Endothelial cell of umbilical vein (primary cell): ENCODE data around the gene MACROH2A1. TPM values are rescaled to one million over a fixed set of nuclear protein-coding genes. Genes with fewer than 3 reads are reported as not detected.

Source experiments
- BruUV-seq: library from RNA; stranded (reverse); fragments of 400-500 nt; replicated peaks from 2 replicates; lab custom pipeline; 2021; lab: Mats Ljungman, UMichigan
- CTCF ChIA-PET: fragments of 300-600, 350-600 bp; sonication (Branson Sonifier 250); formaldehyde crosslinking; loops from one replicate; lab custom pipeline; 2021; ENCODE audit warnings: antibody characterized with exemption, inconsistent platforms; lab: Charles Lee
- POLR2A ChIA-PET: fragments of 300-600, 350-600 bp; sonication (Branson Sonifier 250); formaldehyde crosslinking; loops from one replicate; lab custom pipeline; 2021; ENCODE audit warnings: antibody characterized with exemption, inconsistent platforms; lab: Charles Lee
- DNase-seq: peaks from one replicate; pipeline ENCODE4 v3.0.0-alpha.2; 2011; ENCODE audit warnings: low read depth, low spot score
- FAIRE-seq: peaks from 2 replicates; lab custom pipeline; 2011; peaks lifted over from hg19 to GRCh38; lab: Jason Lieb, UNC
- H2AFZ ChIP-seq: 2 replicates; pipeline ENCODE4 v1.6.0; 2012; ENCODE audit warnings: low read depth, low read length, control low read depth, inconsistent platforms
- H3K27ac ChIP-seq: 2 replicates; pipeline ENCODE4 v1.5.1; 2011; ENCODE audit warnings: low read depth, mild to moderate bottlenecking, control low read depth, low read length, moderate library complexity; ENCODE audit not compliant: insufficient read depth
- H3K27me3 ChIP-seq, 2 experiments: 2 replicates each; pipeline versions ENCODE4 v1.6.0 to v1.6.1; 2011; ENCODE audit warnings: low read length in 2 of 2, mixed read lengths in 1 of 2; ENCODE audit not compliant: control insufficient read depth in 2 of 2, insufficient read depth in 2 of 2
- H3K36me3 ChIP-seq, 2 experiments: 2 replicates in 1 of 2; 3 replicates in 1 of 2; pipeline ENCODE4 v1.5.1; 2011; ENCODE audit warnings: low read length in 2 of 2, mild to moderate bottlenecking in 1 of 2, moderate library complexity in 1 of 2; ENCODE audit not compliant: control insufficient read depth in 2 of 2, insufficient read depth in 2 of 2; ENCODE audit errors: extremely low read depth in 1 of 2
- H3K4me1 ChIP-seq: 3 replicates; pipeline ENCODE4 v1.5.1; 2011; ENCODE audit warnings: mild to moderate bottlenecking, low read length; ENCODE audit not compliant: control insufficient read depth, insufficient read depth; ENCODE audit errors: extremely low read depth
- H3K4me2 ChIP-seq: 2 replicates; pipeline ENCODE4 v1.6.1; 2011; ENCODE audit warnings: low read length, control low read depth, mixed read lengths; ENCODE audit not compliant: insufficient read depth
- H3K4me3 ChIP-seq, 3 experiments: fragments of 200-600 bp in 1 of 3; sonication (generic), shearing (Covaris generic) in 1 of 3; replicated peaks in 1 of 3; 2 replicates each; pipeline ENCODE4 v1.5.1; 2011 to 2016; ENCODE audit warnings: control low read depth in 3 of 3, low read length in 3 of 3, mild to moderate bottlenecking in 2 of 3, inconsistent platforms in 1 of 3, low read depth in 1 of 3, moderate library complexity in 1 of 3; ENCODE audit not compliant: insufficient read depth in 1 of 3
- H3K79me2 ChIP-seq: 2 replicates; pipeline ENCODE4 v1.6.0; 2012; ENCODE audit warnings: low read length, inconsistent platforms; ENCODE audit not compliant: control insufficient read depth, insufficient read depth
- H3K9ac ChIP-seq: replicated peaks from 2 replicates; pipeline ENCODE3; 2011; ENCODE audit warnings: low read length, control low read depth; ENCODE audit not compliant: insufficient read depth; ENCODE audit errors: extremely low read depth
- H3K9me1 ChIP-seq: replicated peaks from 3 replicates; pipeline ENCODE4 v1.6.0; 2011; ENCODE audit warnings: mild to moderate bottlenecking, low read length; ENCODE audit not compliant: control insufficient read depth, insufficient read depth; ENCODE audit errors: extremely low read depth
- H3K9me3 ChIP-seq: replicated peaks from 2 replicates; pipeline ENCODE4 v1.5.1; 2012; ENCODE audit warnings: low read length, inconsistent platforms; ENCODE audit not compliant: control insufficient read depth, insufficient read depth
- H4K20me1 ChIP-seq: replicated peaks from 2 replicates; pipeline ENCODE3; 2011; ENCODE audit warnings: mild to moderate bottlenecking, low read length; ENCODE audit not compliant: control insufficient read depth, insufficient read depth; ENCODE audit errors: extremely low read depth
- EZH2 ChIP-seq: IDR thresholded peaks from 2 replicates; pipeline ENCODE4 v1.6.1; 2012; ENCODE audit warnings: borderline replicate concordance, low read depth, mild to moderate bottlenecking, moderate library complexity, low read length, inconsistent platforms; ENCODE audit not compliant: severe bottlenecking
- FOS ChIP-seq: IDR thresholded peaks from 2 replicates; pipeline ENCODE4 v1.6.1; 2011; ENCODE audit warnings: mild to moderate bottlenecking, low read length, moderate library complexity, borderline replicate concordance; ENCODE audit not compliant: insufficient read depth
- GATA2 ChIP-seq: IDR thresholded peaks from 2 replicates; pipeline ENCODE4 v1.7.0; 2011; ENCODE audit warnings: low read depth, mild to moderate bottlenecking, moderate library complexity, mixed read lengths, low read length; ENCODE audit not compliant: insufficient read length, insufficient read depth
- JUN ChIP-seq: IDR thresholded peaks from 2 replicates; pipeline ENCODE4 v1.6.1; 2011; ENCODE audit warnings: borderline replicate concordance, low read depth; ENCODE audit not compliant: insufficient read length, insufficient read depth
- MAX ChIP-seq: IDR thresholded peaks from 2 replicates; pipeline ENCODE4 v1.6.1; 2011; ENCODE audit not compliant: insufficient read depth, insufficient read length
- MYC ChIP-seq: IDR thresholded peaks from one replicate; pipeline ENCODE4 v1.6.1; 2011; ENCODE audit warnings: mild to moderate bottlenecking, low read depth, low read length
- POLR2A ChIP-seq: IDR thresholded peaks from 2 replicates; pipeline ENCODE4 v1.6.1; 2012; ENCODE audit warnings: low read depth, mild to moderate bottlenecking, control low read depth, low read length
- POLR2AphosphoS5 ChIP-seq: IDR thresholded peaks from 2 replicates; pipeline ENCODE4 v1.6.1; 2012; ENCODE audit warnings: low read depth, mild to moderate bottlenecking, control low read depth, low read length, moderate library complexity; ENCODE audit not compliant: insufficient read depth
- dilution Hi-C: fragments of 300-500 bp; cut with MboI; formaldehyde crosslinking; loops from one replicate; pipeline ENCODE4 v1.15.0; 2019; ENCODE audit warnings: low sequenced_read_pairs; ENCODE audit not compliant: extremely low pct_ligation_motif_present
- intact Hi-C: fragments of 100-400 bp; cut with micrococcal nuclease; formaldehyde crosslinking; loops from one replicate; pipeline ENCODE4 v1.10.0; 2022
- polyA plus RNA-seq, 4 experiments: library from polyadenylated mRNA; depleted of rRNA in 3 of 4; stranded (reverse) in 3 of 4; unstranded in 1 of 4; fragments of >200 nt; gene quantifications; 2 replicates each; pipeline versions ENCODE4 v1.2.1 to v1.2.3, GENCODE V29; 2011 to 2012; ENCODE audit warnings: missing spikeins in 1 of 4
- total RNA-seq: library from RNA; stranded (reverse); gene quantifications from 2 replicates; pipeline ENCODE4 v1.2.3, GENCODE V29; 2021
- TF ChIP-seq, protein P1 (sequence below), 2 donors: IDR thresholded peaks; 1 replicate in 1 of 2; 2 replicates in 1 of 2; pipeline ENCODE4 v1.5.1; 2011; ENCODE audit warnings: low read length in 2 of 2, mild to moderate bottlenecking in 2 of 2, moderate library complexity in 2 of 2, control low read depth in 1 of 2, inconsistent platforms in 1 of 2, low read depth in 1 of 2; ENCODE audit not compliant: insufficient read depth in 1 of 2; ENCODE audit errors: extremely low read depth in 1 of 2

Gene MACROH2A1
- total and polyA plus RNA-seq, 2 donors (not counting 3 experiments of a cell fraction or from before 2014, with no cell fraction given), result 89.3 to 147 TPM

- peaks cover 10 to 23% of the 10 kb centered on the region in 2 experiments for H3K27me3 ChIP-seq
- BruUV-seq, result no TSS peak
- no peak overlapping the region for H3K4me2 ChIP-seq
- H3K4me3 ChIP-seq, result no peak overlapping the region
- H3K9ac ChIP-seq, result no peak overlapping the region
- H3K9me1 ChIP-seq, result no peaks in the 10 kb centered on the region
- H3K9me3 ChIP-seq, result no peaks in the 10 kb centered on the region
- dilution Hi-C loops (no loop called here), intact Hi-C loops (no loop called here)
- H3K4me1 ChIP-seq, result no peaks in the 10 kb centered on the region
- no peak overlapping the region for H2AFZ ChIP-seq
- FAIRE-seq (no peak), DNase-seq (no peak)
- CTCF ChIA-PET, result interaction anchor here (1.1 kb wide), 1 partner anchor 8 kb away, joined by 6 read pairs; no protein-coding TSS in a partner anchor
- H3K36me3 ChIP-seq, result no peaks in the 10 kb centered on the region
- POLR2A ChIA-PET, result no interaction called here
- no peak overlapping the region for H3K27ac ChIP-seq
- no peaks in the 10 kb centered on the region for H4K20me1 ChIP-seq
- no peaks in the 10 kb centered on the region for H3K79me2 ChIP-seq
- TF ChIP-seq FOS (no peak), GATA2 (no peak)
- TF ChIP-seq, protein P1, sequence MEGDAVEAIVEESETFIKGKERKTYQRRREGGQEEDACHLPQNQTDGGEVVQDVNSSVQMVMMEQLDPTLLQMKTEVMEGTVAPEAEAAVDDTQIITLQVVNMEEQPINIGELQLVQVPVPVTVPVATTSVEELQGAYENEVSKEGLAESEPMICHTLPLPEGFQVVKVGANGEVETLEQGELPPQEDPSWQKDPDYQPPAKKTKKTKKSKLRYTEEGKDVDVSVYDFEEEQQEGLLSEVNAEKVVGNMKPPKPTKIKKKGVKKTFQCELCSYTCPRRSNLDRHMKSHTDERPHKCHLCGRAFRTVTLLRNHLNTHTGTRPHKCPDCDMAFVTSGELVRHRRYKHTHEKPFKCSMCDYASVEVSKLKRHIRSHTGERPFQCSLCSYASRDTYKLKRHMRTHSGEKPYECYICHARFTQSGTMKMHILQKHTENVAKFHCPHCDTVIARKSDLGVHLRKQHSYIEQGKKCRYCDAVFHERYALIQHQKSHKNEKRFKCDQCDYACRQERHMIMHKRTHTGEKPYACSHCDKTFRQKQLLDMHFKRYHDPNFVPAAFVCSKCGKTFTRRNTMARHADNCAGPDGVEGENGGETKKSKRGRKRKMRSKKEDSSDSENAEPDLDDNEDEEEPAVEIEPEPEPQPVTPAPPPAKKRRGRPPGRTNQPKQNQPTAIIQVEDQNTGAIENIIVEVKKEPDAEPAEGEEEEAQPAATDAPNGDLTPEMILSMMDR (IDR thresholded peaks at IDR 0.05; ENCODE audit: extremely low read depth in 1 of 2, insufficient read depth in 1 of 2, low read depth in 1 of 2, low read length in 2 of 2), result no peak
Observed at GRCh38 chr5:135433681-135434426, 34.8 kb upstream of the MACROH2A1 start.

- no peak for DNase-seq
- H3K9me1 ChIP-seq, result no peaks in the 10 kb centered on the region
- TF ChIP-seq POLR2AphosphoS5 (no peak), MAX (no peak), EZH2 (no peak), POLR2A (no peak), GATA2 (no peak), JUN (no peak), FOS (no peak), MYC (no peak)
- TF ChIP-seq, protein P1 (IDR thresholded peaks at IDR 0.05; ENCODE audit: extremely low read depth in 1 of 2, insufficient read depth in 1 of 2, low read depth in 1 of 2, low read length in 2 of 2), result no peak
- dilution Hi-C loops, result no loop called here
- BruUV-seq, result no TSS peak
- no peak overlapping the region for H3K4me3 ChIP-seq
- FAIRE-seq, result no peak
- H3K79me2 ChIP-seq, result no peaks in the 10 kb centered on the region
- no peak overlapping the region for H3K4me2 ChIP-seq
- intact Hi-C loops, result no loop called here
- H3K27ac ChIP-seq, result no peak overlapping the region
- no peaks in the 10 kb centered on the region for H4K20me1 ChIP-seq
- ChIA-PET CTCF (interaction anchor here (0.8 kb wide), 1 partner anchor 134 kb away, joined by 3 read pairs; no protein-coding TSS in a partner anchor), POLR2A (no interaction called here)
- no peaks in the 10 kb centered on the region for H3K4me1 ChIP-seq
- H2AFZ ChIP-seq, result no peak overlapping the region
- peaks cover 14 to 23% of the 10 kb centered on the region in 2 experiments for H3K27me3 ChIP-seq
- H3K9ac ChIP-seq, result no peak overlapping the region
- H3K36me3 ChIP-seq, result no peaks in the 10 kb centered on the region
- no peaks in the 10 kb centered on the region for H3K9me3 ChIP-seq
Observed at GRCh38 chr5:135432113-135432512, 33.1 kb upstream of the MACROH2A1 start.
